GM21360 (cell line): ENCODE measurements around the gene L3MBTL3.
"Not testable (repeated sequence)": the region's sequence is repeated elsewhere in the genome, so short reads cannot be mapped to it uniquely, and the experiment has no call there.

Source experiments
- ATAC-seq: cut with Tn5 transposase; IDR thresholded peaks from one replicate; pipeline ENCODE4 v1.9.1; 2021; ENCODE audit warnings: mild to moderate bottlenecking, moderate library complexity; ENCODE audit not compliant: unreplicated experiment

Gene L3MBTL3

GRCh38 chr6:130134582-130134981 is 116.2 kb downstream of the L3MBTL3 start:
- no peak for ATAC-seq

DNA sequence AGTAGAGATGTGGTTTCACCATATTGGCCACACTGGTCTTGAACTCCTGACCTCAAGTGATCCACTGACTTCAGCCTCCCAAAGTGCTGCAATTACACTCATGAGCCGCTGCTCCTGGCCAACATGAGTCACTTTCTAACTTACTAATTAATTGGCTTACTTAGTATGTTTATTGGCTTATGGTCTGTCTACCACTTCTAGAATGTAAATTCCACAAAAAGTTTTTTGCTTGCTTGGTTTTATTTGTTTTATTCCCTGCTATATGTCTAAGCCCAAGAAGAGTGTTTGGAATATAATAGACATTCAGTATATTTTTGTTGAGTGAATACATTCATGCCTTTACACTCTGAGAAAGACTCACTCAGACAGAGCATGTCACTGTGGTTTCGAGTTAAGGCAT is 118.4 kb downstream of the L3MBTL3 start:
- ATAC-seq = no peak

DNA sequence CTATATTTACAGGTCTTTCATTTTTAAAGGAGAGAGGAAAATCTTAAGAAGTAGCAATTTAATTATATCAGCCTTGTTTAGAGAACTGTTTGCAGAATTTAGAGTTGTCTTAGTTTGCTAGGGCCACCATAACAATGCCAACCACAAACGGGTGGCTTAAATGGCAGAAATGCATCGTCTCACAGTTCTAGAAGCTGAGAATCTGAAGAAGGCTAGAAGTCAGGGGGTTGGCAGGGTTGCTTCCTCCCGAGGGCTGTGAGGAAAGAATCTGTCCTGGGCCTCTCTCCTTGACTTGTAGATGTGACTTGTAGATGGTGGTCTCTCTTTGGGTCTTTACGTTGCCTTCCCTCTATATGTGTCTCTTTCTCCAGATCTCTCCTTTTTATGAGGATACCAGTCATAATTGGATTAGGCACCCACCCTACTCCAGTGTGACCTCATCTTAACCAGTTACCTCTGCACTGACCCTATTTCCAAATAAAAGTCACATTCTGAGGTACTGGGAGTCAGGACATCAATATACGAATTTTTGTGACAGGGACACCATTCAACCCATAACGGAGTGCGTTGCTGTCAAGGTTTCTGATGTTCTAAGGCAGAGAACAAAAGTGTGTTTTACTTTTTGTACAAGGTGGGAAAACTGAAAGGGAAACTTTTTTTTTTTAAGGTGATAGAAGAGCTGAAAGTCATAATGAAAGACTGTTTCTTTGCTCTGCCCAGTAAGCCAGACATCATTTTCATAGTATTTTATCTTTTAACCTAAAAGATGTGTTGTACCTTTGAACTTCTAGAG is 119.9 kb downstream of the L3MBTL3 start:
- peak; percentile 68 for ATAC-seq

DNA sequence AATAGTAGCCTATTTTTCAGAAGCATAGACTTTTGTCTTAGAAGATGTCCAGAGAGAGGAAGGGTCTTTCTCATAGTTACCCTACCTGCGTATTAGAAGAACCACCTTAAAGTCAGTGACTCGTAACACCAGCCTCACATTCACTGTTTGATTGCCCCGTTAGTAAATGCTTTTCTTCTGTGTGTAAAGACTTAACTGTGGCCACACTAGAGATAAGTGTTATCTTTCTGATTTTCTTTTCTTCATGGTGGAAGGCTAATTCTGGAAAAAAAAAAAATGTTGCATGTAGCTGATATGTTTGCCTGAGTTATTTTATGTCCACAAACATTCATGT is 120.5 kb downstream of the L3MBTL3 start:
- ATAC-seq = peak; percentile 20

GRCh38 chr6:130140084-130140483 is 121.7 kb downstream of the L3MBTL3 start:
- no peak for ATAC-seq

DNA sequence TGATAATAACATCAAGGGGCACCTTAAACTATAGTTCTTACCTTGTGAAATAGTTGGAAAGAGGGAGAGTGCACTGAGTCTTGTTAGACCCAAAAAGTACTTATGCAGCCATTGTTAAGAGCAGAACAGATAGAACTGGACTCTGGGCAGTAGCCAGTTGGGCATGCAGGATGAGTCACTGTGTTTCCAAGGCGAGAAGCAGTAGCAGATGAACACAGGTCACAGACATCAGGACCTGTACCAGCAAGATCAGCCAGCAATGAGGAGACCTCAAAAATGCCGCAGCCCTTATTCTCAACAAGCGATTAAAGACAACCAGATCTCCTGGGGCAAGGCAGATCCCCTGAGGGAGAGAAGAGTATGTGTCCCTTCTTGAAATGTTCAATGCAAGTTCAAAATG is 125.3 kb downstream of the L3MBTL3 start:
- no peak for ATAC-seq

- no peak for ATAC-seq
Measured at GRCh38 chr6:130147111-130147510, 128.7 kb downstream of the L3MBTL3 start.

- ATAC-seq = no peak
Measured at GRCh38 chr6:130148181-130148580, 129.8 kb downstream of the L3MBTL3 start.

DNA sequence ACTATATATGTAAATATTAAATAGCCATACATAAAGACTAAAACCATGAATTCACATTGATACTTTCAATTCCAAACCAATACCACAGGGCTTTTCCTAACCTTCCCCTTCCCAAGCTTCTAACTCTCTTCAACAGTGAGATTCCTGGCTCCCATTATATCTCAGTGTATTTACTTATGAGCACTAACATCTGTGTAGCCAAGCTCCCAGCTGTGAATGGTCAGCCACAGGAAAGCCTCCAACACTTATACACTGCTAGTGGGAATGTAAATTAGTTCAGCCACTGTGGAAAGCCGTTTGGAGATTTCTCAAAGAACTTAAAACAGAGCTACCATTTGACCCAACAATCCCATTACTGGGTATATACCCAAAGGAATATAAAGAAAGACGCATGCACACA is 130.6 kb downstream of the L3MBTL3 start:
- ATAC-seq = not testable (repeated sequence)

GRCh38 chr6:130150906-130151305 is 132.5 kb downstream of the L3MBTL3 start:
- ATAC-seq = no peak

DNA sequence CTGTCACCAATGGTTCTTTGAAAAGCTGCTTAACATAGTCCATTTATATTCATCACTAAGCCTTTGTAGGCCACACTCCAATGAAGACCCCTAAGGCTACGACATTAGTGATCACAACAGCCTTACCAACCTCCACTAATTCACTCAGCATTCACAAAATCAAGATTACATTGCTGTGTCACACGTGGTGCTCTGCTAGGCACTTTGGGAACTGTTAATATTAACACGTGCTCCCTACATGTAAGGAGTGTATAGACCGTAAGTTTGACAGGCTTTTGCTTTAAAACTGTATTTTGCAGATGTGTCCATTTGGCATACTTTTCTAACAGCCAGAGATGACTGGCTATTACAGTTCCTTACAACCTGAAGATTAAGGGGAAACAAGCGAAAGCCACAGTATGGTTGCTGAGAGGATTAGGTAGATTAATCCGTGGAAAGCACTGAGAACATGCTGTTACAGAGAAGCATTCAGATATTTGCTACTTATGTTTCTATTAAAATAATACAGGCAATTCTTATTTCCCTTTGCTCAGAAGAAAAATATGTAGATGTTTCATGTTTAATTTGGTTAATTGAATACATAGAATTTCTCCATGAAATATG is 134.6 kb downstream of the L3MBTL3 start:
- ATAC-seq = no peak

GRCh38 chr6:130156908-130157307 is 138.5 kb downstream of the L3MBTL3 start:
- no peak for ATAC-seq

GRCh38 chr6:130158056-130158455 is 139.7 kb downstream of the L3MBTL3 start:
- ATAC-seq = no peak

- no peak for ATAC-seq
Measured at GRCh38 chr6:130158548-130158947, 140.2 kb downstream of the L3MBTL3 start.

DNA sequence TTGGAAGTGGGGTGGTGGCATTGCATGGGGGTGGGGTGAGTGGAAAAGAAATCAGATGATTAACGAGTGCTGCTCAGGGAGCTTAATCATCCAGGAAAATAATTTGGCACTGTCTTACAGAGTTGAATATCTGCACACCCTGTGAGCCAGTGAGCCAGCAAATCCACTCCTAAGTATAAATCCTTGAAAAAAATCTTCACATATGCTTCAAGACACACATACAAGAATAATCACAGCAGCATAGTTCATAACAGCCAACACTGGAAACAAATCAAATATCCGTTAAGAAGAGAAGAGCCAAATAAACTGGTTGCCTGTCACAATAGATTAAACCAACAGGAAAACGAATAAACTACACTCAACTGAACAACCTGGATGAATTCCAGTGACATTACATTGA is 141.6 kb downstream of the L3MBTL3 start:
- no peak for ATAC-seq

- no peak for ATAC-seq
Measured at GRCh38 chr6:130161683-130162404, 143.5 kb downstream of the L3MBTL3 start.

DNA sequence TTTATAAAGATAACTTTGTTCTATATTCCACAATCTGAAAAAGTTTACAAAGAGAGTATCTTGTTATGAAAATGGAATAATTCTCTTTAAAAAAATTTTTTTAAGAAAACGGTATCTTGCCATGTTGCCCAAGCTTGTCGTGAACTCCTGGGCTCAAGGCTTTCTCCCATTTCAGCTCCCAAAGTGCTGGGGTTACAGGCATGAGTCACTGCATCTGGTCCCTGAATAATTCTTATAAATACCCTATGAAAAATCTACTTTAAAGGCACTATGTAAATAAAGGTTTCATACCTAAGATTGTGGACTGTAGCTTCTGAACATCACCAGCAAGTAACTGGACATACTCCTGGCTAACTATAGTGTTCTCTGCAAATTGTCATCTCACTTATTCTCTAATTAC is 144.0 kb downstream of the L3MBTL3 start:
- no peak for ATAC-seq

DNA sequence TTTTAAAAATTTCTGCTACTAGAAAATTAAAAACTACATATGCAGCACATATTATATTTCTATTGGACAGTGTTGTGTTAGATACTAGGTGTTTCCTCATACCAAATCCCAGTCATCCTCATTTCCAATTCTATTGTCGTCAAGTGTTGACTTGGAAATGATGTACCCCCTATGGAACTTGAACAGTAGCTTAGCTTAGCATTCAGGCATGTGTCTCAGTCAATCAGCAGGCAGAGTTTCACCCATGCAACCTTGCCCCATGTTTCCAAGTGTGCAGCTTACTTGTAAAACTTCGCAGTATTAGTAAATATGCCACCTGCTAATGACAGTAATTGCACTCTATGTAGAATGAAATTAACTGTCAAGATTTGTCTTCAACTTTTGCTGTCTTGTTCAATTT is 144.9 kb downstream of the L3MBTL3 start:
- ATAC-seq = no peak

GRCh38 chr6:130164251-130164650 is 145.9 kb downstream of the L3MBTL3 start:
- ATAC-seq = no peak

DNA sequence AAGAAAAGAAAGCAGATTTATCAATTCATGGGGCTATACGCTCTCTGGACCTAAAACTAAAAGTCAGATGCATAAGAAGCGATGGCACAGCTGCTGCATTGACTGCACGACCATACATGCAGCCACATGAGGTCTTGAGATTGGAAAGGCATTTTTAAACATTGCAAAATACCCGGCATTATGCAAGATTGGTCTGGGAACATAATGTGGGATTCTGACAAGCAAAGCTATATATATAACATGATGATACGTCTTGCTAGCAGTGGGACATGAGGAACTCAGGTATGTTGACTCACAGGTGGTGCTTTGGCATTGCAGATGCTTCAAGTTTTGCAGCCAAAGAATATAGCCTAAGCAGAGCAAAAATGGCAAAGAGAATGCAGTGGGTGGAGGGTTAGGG is 149.3 kb downstream of the L3MBTL3 start:
- ATAC-seq = no peak

DNA sequence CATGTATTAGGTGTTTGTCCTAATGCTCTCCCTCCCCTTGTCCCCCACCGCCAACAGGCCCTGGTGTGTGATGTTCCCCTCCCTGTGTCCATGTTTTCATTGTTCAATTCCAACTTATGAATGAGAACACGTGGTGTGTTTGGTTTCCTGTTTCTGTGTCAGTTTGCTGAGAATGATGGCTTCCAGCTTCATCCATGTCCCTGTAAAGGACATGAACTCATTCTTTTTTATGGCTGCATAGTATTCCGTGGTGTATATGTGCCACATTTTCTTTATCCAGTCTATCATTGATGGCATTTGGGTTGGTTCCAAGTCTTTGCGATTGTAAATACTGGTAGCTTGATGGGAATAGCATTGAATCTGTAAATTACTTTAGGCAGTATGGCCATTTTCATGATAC is 151.8 kb downstream of the L3MBTL3 start:
- not testable (repeated sequence) for ATAC-seq

DNA sequence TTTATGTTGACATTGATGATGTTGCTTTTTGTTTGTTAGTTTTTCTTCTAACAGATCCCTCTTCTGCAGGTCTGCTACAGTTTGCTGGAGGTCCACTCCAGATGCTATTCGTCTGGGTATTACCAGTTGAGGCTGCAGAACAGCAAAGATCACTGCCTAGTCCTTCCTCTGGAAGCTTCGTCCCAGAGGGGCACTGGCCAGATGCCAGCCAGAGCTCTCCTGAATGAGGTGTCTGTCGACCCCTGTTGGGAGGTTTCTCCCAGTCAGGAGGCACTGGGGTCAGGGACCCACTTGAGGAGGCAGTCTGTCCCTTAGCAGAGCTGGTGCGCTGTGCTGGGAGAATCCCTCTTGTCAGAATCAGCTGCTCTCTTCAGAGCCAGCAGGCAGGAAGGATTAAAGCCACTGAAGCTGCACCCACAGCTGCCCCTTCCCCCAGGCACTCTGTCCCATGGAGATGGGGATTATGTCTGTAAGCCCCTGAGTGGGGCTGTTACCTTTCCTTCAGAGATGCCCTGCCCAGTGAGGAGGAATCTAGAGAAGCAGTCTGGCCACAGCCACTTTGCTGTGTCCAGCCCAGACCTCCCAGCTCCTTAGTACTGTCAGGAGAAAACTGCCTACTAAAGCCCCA is 155.1 kb downstream of the L3MBTL3 start:
- not testable (repeated sequence) for ATAC-seq
